Liver (tissue), 9 donors: ENCODE data around the gene ZNF816. TPM values are rescaled to one million over a fixed set of nuclear protein-coding genes. Genes with fewer than 3 reads are reported as not detected.
A peak's percentile ranks its signal among the peaks of the same experiment; 100 is the strongest.

ENCODE experiments used
- DNase-seq: peaks from one replicate; pipeline ENCODE4 v3.0.0-alpha.2; 2017; ENCODE audit warnings: low spot score
- H3K27ac ChIP-seq, 2 donors: one replicate each; pipeline ENCODE4 v1.7.0; 2013; ENCODE audit warnings: inconsistent platforms in 2 of 2, low read length in 2 of 2, control low read depth in 1 of 2, low read depth in 1 of 2, mild to moderate bottlenecking in 1 of 2
- H3K27me3 ChIP-seq, 4 donors: one replicate each; pipeline versions ENCODE4 v1.6.1 to v1.7.0; 2013; ENCODE audit warnings: low read length in 3 of 4, inconsistent platforms in 1 of 4, mild to moderate bottlenecking in 1 of 4, moderate library complexity in 1 of 4; ENCODE audit not compliant: control insufficient read depth in 4 of 4, insufficient read depth in 4 of 4
- H3K36me3 ChIP-seq, 4 donors: one replicate each; pipeline versions ENCODE4 v1.6.1 to v1.7.0; 2013; ENCODE audit warnings: low read length in 3 of 4, mild to moderate bottlenecking in 3 of 4, low read depth in 1 of 4, moderate library complexity in 1 of 4; ENCODE audit not compliant: control insufficient read depth in 4 of 4, insufficient read depth in 3 of 4
- H3K4me1 ChIP-seq, 4 donors: one replicate each; pipeline versions ENCODE4 v1.6.1 to v1.7.0; 2013; ENCODE audit warnings: low read length in 3 of 4, mild to moderate bottlenecking in 3 of 4, moderate library complexity in 1 of 4; ENCODE audit not compliant: control insufficient read depth in 4 of 4, insufficient read depth in 4 of 4
- H3K4me3 ChIP-seq, 3 donors: one replicate each; pipeline versions ENCODE4 v1.6.1 to v1.7.0; 2013; ENCODE audit warnings: low read length in 3 of 3, control low read depth in 1 of 3, low read depth in 1 of 3, mild to moderate bottlenecking in 1 of 3
- H3K9ac ChIP-seq, 2 donors: one replicate each; pipeline ENCODE4 v1.7.0; 2013; ENCODE audit warnings: low read length in 2 of 2, mild to moderate bottlenecking in 2 of 2, moderate library complexity in 2 of 2, control low read depth in 1 of 2, low read depth in 1 of 2
- H3K9me3 ChIP-seq, 4 donors: one replicate each; pipeline versions ENCODE4 v1.6.1 to v1.7.0; 2013; ENCODE audit warnings: low read length in 3 of 4; ENCODE audit not compliant: control insufficient read depth in 4 of 4
- EGR1 ChIP-seq, 2 donors: IDR thresholded peaks; 2 replicates each; pipeline ENCODE4 v1.6.1; 2016 to 2018; ENCODE audit warnings: antibody characterized with exemption in 2 of 2, low read depth in 2 of 2
- FOXA1 ChIP-seq: IDR thresholded peaks from 2 replicates; pipeline ENCODE4 v1.6.1; 2016; ENCODE audit warnings: antibody characterized with exemption
- FOXA2 ChIP-seq: IDR thresholded peaks from 2 replicates; pipeline ENCODE4 v1.6.1; 2016; ENCODE audit warnings: antibody characterized with exemption
- RAD21 ChIP-seq, 2 donors: IDR thresholded peaks; 2 replicates each; pipeline ENCODE4 v1.6.1; 2016; ENCODE audit warnings: antibody characterized with exemption in 2 of 2, mild to moderate bottlenecking in 2 of 2
- RXRA ChIP-seq, 2 donors: IDR thresholded peaks; 2 replicates each; pipeline ENCODE4 v1.6.1; 2017 to 2018; ENCODE audit warnings: antibody characterized with exemption in 2 of 2, mild to moderate bottlenecking in 1 of 2
- SP1 ChIP-seq: IDR thresholded peaks from 2 replicates; pipeline ENCODE4 v1.6.1; 2018; ENCODE audit warnings: antibody characterized with exemption, mild to moderate bottlenecking
- TAF1 ChIP-seq: conservative IDR thresholded peaks from 2 replicates; pipeline ENCODE4 v1.6.1; 2016; ENCODE audit warnings: antibody characterized with exemption, mild to moderate bottlenecking
- WGBS: extraction: QIAGEN DNeasy Blood & Tissue Kit; methylation state at CpG from one replicate; pipeline ENCODE4 v1.1.7; 2013; 5-methylcytosine and 5-hydroxymethylcytosine counted together
- polyA plus RNA-seq, 2 donors: library from polyadenylated mRNA; stranded (reverse) in 1 of 2; unstranded in 1 of 2; fragments of 200-250 nt in 1 of 2; fragments of >200 nt in 1 of 2; fragmentation: Nextera tagmentation in 1 of 2; extraction: Ambion mirVana in 1 of 2; gene quantifications; one replicate each; pipeline versions ENCODE4 v1.2.1 to v1.2.3, GENCODE V29; 2013 to 2015
- total RNA-seq, 2 donors: library from RNA; depleted of rRNA; stranded (reverse); fragments of >200 nt; gene quantifications; one replicate each; pipeline ENCODE4 v1.2.3, GENCODE V29; 2014
- TF ChIP-seq, protein P1 (sequence below): IDR thresholded peaks from 2 replicates; pipeline ENCODE4 v1.6.1; 2016; ENCODE audit warnings: antibody characterized with exemption, mild to moderate bottlenecking
- TF ChIP-seq, protein P2 (sequence below): IDR thresholded peaks from 2 replicates; pipeline ENCODE4 v1.6.1; 2016; ENCODE audit warnings: antibody characterized with exemption
- TF ChIP-seq, protein P3 (sequence below): fragments of 150-350 bp; IDR thresholded peaks from 2 replicates; pipeline ENCODE4 v1.5.1; 2017; ENCODE audit warnings: improper control_type of control experiment, low read depth, low read length; ENCODE audit not compliant: missing input control
- donor health status: healthy.
- donor health status: healthy.
- donor health status: healthy.
- donor health status: healthy.
- donor health status: healthy.

The ZNF816 gene
- total and polyA plus RNA-seq, 4 donors, result 0.93 to 6.5 (median 1.7) TPM

DNA sequence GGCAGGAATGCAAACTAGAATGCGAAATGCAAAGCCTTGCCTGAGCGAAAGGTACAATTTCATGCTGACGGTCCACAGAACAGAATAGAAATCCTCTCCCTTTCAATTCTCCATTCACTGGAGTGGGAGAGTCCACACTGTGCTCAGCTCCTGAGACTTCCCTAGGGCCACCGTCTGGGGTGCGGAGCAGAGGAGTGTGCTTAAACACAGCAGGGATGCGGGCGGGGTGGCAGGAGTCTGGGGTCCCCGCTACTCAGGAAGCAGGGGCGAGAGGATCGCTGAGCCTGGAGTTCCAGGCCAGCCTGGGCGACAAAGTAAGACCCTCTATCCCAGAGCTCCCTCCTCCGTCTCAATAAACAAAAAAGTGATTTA, 552 bp upstream of the ZNF816 start:
- Histone ChIP-seq H3K9me3 (peaks cover 11 to 33% (median 17%) of the 10 kb centered on the region in 4 donors), H3K4me1 (peaks cover 2 to 10% (median 4%) of the 10 kb centered on the region in 4 donors), H3K9ac (peak overlapping the region in 1 of 2 donors; percentile 84), H3K36me3 (peaks cover 0 to 2% (median 0%) of the 10 kb centered on the region in 4 donors), H3K27me3 (no peaks in the 10 kb centered on the region), H3K4me3 (peak overlapping the region; percentile 11 to 79 (median 69)), H3K27ac (peak overlapping the region; percentile 2 to 25)
- WGBS, result 8% methylated on average over 12 of the region's 12 CpGs
- DNase-seq, result no peak
- TF ChIP-seq, protein P1, sequence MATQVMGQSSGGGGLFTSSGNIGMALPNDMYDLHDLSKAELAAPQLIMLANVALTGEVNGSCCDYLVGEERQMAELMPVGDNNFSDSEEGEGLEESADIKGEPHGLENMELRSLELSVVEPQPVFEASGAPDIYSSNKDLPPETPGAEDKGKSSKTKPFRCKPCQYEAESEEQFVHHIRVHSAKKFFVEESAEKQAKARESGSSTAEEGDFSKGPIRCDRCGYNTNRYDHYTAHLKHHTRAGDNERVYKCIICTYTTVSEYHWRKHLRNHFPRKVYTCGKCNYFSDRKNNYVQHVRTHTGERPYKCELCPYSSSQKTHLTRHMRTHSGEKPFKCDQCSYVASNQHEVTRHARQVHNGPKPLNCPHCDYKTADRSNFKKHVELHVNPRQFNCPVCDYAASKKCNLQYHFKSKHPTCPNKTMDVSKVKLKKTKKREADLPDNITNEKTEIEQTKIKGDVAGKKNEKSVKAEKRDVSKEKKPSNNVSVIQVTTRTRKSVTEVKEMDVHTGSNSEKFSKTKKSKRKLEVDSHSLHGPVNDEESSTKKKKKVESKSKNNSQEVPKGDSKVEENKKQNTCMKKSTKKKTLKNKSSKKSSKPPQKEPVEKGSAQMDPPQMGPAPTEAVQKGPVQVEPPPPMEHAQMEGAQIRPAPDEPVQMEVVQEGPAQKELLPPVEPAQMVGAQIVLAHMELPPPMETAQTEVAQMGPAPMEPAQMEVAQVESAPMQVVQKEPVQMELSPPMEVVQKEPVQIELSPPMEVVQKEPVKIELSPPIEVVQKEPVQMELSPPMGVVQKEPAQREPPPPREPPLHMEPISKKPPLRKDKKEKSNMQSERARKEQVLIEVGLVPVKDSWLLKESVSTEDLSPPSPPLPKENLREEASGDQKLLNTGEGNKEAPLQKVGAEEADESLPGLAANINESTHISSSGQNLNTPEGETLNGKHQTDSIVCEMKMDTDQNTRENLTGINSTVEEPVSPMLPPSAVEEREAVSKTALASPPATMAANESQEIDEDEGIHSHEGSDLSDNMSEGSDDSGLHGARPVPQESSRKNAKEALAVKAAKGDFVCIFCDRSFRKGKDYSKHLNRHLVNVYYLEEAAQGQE, result no peak

DNA sequence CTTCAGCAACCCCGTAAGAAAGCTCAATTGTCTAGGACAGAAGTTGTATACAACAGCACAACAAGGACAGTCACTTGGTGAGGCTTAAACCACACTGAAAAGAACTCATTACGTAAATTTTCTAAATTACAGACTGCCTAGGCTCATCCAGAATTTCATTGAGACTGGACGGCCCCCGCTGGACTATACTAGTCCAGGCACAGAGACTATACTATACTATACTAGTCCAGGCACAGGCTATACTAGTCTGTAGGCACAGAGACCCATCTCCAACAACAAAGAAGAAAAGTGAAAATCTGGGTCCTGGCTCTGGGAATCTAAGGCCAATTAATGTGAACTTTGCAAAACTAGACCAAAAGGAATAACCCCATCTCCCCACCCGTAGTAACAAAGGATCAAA, 700 bp downstream of the ZNF816 start:
- H3K27ac ChIP-seq, result peak overlapping the region; percentile 16 to 18
- H3K9me3 ChIP-seq, result peaks cover 10 to 35% (median 18%) of the 10 kb centered on the region in 4 donors
- H3K4me3 ChIP-seq, result peak overlapping the region; percentile 69 to 79 (median 78)
- TF ChIP-seq, protein P2, sequence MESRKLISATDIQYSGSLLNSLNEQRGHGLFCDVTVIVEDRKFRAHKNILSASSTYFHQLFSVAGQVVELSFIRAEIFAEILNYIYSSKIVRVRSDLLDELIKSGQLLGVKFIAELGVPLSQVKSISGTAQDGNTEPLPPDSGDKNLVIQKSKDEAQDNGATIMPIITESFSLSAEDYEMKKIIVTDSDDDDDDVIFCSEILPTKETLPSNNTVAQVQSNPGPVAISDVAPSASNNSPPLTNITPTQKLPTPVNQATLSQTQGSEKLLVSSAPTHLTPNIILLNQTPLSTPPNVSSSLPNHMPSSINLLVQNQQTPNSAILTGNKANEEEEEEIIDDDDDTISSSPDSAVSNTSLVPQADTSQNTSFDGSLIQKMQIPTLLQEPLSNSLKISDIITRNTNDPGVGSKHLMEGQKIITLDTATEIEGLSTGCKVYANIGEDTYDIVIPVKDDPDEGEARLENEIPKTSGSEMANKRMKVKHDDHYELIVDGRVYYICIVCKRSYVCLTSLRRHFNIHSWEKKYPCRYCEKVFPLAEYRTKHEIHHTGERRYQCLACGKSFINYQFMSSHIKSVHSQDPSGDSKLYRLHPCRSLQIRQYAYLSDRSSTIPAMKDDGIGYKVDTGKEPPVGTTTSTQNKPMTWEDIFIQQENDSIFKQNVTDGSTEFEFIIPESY, result peak; percentile 7
- TF ChIP-seq FOXA2 (no peak), FOXA1 (no peak)
- H3K4me1 ChIP-seq, result peaks cover 2 to 10% (median 4%) of the 10 kb centered on the region in 4 donors
- 38% methylated on average over 5 of the region's 5 CpGs for WGBS
- DNase-seq, result no peak
- H3K27me3 ChIP-seq, result no peaks in the 10 kb centered on the region
- H3K9ac ChIP-seq, result peak overlapping the region in 1 of 2 donors; percentile 42
- H3K36me3 ChIP-seq, result peaks cover 0 to 2% (median 1%) of the 10 kb centered on the region in 4 donors

DNA sequence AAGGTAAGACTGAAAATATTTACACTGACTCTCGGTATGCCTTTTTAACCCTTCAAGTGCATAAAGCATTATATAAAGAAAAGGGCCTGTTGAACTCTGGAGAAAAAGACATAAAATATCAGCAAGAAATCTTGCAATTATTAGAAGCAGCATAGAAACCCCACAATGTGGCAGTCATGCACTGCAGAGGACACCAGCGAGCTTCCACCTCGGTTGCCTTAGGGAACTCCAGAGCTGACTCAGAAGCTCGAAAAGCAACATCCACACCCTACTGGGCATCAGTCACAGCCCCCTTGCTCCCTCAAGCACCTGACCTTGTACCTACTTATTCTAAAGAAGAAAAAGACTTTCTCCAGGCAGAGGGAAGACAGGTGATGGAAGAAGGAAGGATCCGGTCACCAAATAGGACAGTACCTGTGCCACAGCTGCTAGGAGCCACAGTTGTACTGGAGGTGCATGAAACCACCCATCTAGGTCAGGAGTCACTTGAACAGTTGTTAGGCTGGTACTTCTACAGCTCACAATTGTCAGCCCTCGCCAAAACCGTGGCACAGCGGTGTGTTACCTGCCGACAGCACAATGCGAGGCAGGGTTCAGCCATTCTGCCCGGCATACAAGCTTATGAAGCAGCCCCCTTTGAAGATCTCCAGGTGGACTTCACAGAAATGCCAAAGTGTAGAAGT, 2.9 kb downstream of the ZNF816 start:
- TF ChIP-seq RXRA (IDR thresholded peaks at IDR 0.05), result no peak
- TF ChIP-seq, protein P1, result no peak
- no peak for TF ChIP-seq EGR1 (IDR thresholded peaks at IDR 0.05; ENCODE audit: low read depth in 2 of 2)
- TF ChIP-seq SP1, result no peak
- TF ChIP-seq, protein P3, sequence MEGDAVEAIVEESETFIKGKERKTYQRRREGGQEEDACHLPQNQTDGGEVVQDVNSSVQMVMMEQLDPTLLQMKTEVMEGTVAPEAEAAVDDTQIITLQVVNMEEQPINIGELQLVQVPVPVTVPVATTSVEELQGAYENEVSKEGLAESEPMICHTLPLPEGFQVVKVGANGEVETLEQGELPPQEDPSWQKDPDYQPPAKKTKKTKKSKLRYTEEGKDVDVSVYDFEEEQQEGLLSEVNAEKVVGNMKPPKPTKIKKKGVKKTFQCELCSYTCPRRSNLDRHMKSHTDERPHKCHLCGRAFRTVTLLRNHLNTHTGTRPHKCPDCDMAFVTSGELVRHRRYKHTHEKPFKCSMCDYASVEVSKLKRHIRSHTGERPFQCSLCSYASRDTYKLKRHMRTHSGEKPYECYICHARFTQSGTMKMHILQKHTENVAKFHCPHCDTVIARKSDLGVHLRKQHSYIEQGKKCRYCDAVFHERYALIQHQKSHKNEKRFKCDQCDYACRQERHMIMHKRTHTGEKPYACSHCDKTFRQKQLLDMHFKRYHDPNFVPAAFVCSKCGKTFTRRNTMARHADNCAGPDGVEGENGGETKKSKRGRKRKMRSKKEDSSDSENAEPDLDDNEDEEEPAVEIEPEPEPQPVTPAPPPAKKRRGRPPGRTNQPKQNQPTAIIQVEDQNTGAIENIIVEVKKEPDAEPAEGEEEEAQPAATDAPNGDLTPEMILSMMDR, result no peak
- TF ChIP-seq TAF1, result no peak
- TF ChIP-seq RAD21 (IDR thresholded peaks at IDR 0.05), result no peak
- Histone ChIP-seq H3K27ac (no peak overlapping the region), H3K36me3 (peaks cover 3 to 14% (median 11%) of the 10 kb centered on the region in 4 donors), H3K9me3 (peaks cover 15 to 41% (median 20%) of the 10 kb centered on the region in 4 donors), H3K9ac (no peak overlapping the region), H3K4me1 (peaks cover 2 to 10% (median 4%) of the 10 kb centered on the region in 4 donors), H3K4me3 (no peak overlapping the region), H3K27me3 (no peaks in the 10 kb centered on the region)
- no peak for DNase-seq
- 89% methylated on average over 11 of the region's 11 CpGs for WGBS
